H1 (cell line): ENCODE data around the gene CNTN5. TPM values are rescaled to one million over a fixed set of nuclear protein-coding genes. Genes with fewer than 3 reads are reported as not detected.

ENCODE experiments used
- CBX5 ChIP-seq: fragments of 300-800, 300-1000 bp; sonication (generic); IDR thresholded peaks from 2 replicates; pipeline ENCODE4 v1.7.1; 2016; ENCODE audit warnings: antibody characterized with exemption, low read length, low read depth
- CHD2 ChIP-seq: IDR thresholded peaks from 2 replicates; pipeline ENCODE4 v1.6.1; 2012; ENCODE audit warnings: low read length, improper control_type of control experiment
- SUZ12 ChIP-seq: fragments of 200-600 bp; sonication (generic); IDR thresholded peaks from 2 replicates; pipeline ENCODE4 v1.6.1; 2012; ENCODE audit warnings: mild to moderate bottlenecking, inconsistent platforms, low read length, moderate library complexity, mixed read lengths
- TCF12 ChIP-seq: IDR thresholded peaks from 2 replicates; pipeline ENCODE4 v1.6.1; 2011; ENCODE audit warnings: low read depth, mild to moderate bottlenecking, low read length
- ZNF274 ChIP-seq: IDR thresholded peaks from 2 replicates; pipeline ENCODE4 v1.7.0; 2012; ENCODE audit warnings: low read length, borderline replicate concordance; ENCODE audit errors: extremely low read depth
- polyA plus RNA-seq, 7 experiments: library from polyadenylated mRNA; depleted of rRNA in 3 of 7; stranded (reverse) in 5 of 7; unstranded in 2 of 7; fragments of >200 nt in 5 of 7; fragments of 200-250 nt in 2 of 7; gene quantifications; 1 replicate in 5 of 7; 2 replicates in 1 of 7; 4 replicates in 1 of 7; pipeline versions ENCODE4 v1.2.1 to v1.2.3, GENCODE V29; 2011 to 2013; ENCODE audit warnings: missing spikeins in 2 of 7, mixed read lengths in 2 of 7
- total RNA-seq: library from RNA; stranded (reverse); fragmentation: NEBNext Ultra II Directional; extraction: Animal tissue kit (Norgen Biotek cat#: 25700); gene quantifications from 2 replicates; pipeline ENCODE4 v1.2.1, GENCODE V29; 2021

Gene CNTN5
- total and polyA plus RNA-seq, 2 of the 8 experiments (the other 6 are each of a cell fraction or from before 2014, with no cell fraction given) = not detected

DNA sequence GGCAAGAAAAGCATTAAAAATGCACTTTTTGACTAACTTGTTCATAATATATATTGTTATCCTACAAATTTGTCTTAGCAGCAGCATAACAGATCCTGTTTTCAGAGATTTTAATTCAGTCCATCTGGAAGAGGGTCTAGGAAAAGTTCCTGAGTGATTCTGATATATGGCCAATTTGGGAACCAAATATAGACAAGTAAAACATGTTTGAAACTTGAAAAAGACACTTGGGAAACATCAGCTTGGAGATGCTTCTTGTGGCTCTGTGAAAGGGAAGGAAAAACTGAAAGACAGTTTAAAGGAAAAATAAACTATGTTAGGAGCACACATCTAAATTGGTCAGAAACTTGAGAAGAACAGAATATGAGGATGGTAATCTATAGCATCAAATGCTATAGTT lies 697.5 kb downstream of the CNTN5 start (continued):
- TF ChIP-seq CBX5 (no peak), ZNF274 (no peak), SUZ12 (no peak), TCF12 (no peak), CHD2 (no peak)
